Measurements from ENCODE around the gene HSPBAP1. TPM values are rescaled to one million over a fixed set of nuclear protein-coding genes. Genes with fewer than 3 reads are reported as not detected.
"Not testable (repeated sequence)": the region's sequence is repeated elsewhere in the genome, so short reads cannot be mapped to it uniquely, and the experiment has no call there.

HSPBAP1 gene
- total and polyA plus RNA-seq, 7 donors = 3.0 to 13.8 (median 11.1) TPM

GRCh38 chr3:122754929-122755328 lies 38.7 kb downstream of the HSPBAP1 start:
- H3K36me3 ChIP-seq = peaks cover 0 to 43% (median 15%) of the 10 kb centered on the region in 4 donors
- H3K27me3 ChIP-seq = no peaks in the 10 kb centered on the region

GRCh38 chr3:122748347-122748746 lies 45.3 kb downstream of the HSPBAP1 start:
- TF ChIP-seq POLR2AphosphoS5 (IDR thresholded peaks at IDR 0.05) (no peak), EP300 (IDR thresholded peaks at IDR 0.05) (no peak), CTCF (IDR thresholded peaks at IDR 0.05) (no peak), POLR2A (IDR thresholded peaks at IDR 0.05) (no peak)

More at GRCh38 chr3:122754929-122755328, 38.7 kb downstream of the HSPBAP1 start:
- Histone ChIP-seq H3K27ac (no peak overlapping the region), H3K4me1 (no peaks in the 10 kb centered on the region), H3K9me3 (no peaks in the 10 kb centered on the region), H3K4me3 (no peak overlapping the region)
- intact Hi-C loops (cut with DNase I) = no loop called here
- TF ChIP-seq CTCF (IDR thresholded peaks at IDR 0.05) = peak in 3 of 4 experiments; percentile 36 to 51 (median 47)
- TF ChIP-seq POLR2A (IDR thresholded peaks at IDR 0.05) = no peak
- DNase-seq = no peak
- 79 to 84% methylated on average over 5 of the region's 5 CpGs for WGBS, 2 donors

GRCh38 chr3:122747295-122747694 lies 46.3 kb downstream of the HSPBAP1 start:
- WGBS, 2 donors = 96 to 98% methylated on average over 30 to 33 of the region's 35 CpGs
- H3K27ac ChIP-seq; H3K27me3 ChIP-seq; H3K4me3 ChIP-seq; H3K9me3 ChIP-seq; H3K4me1 ChIP-seq; intact Hi-C loops (cut with DNase I); DNase-seq: not testable (repeated sequence)
- H3K36me3 ChIP-seq = peaks cover 0 to 26% (median 12%) of the 10 kb centered on the region in 4 donors

More at GRCh38 chr3:122748347-122748746, 45.3 kb downstream of the HSPBAP1 start:
- Histone ChIP-seq H3K4me3 (no peak overlapping the region), H3K9me3 (no peaks in the 10 kb centered on the region), H3K36me3 (peaks cover 0 to 26% (median 6%) of the 10 kb centered on the region in 4 donors), H3K27me3 (no peaks in the 10 kb centered on the region), H3K4me1 (no peaks in the 10 kb centered on the region), H3K27ac (no peak overlapping the region)
- WGBS, 2 donors = 96 to 100% methylated on average over 1 of the region's 1 CpG
- intact Hi-C loops (cut with DNase I) = no loop called here
- DNase-seq = no peak

GRCh38 chr3:122745369-122746021 lies 48.1 kb downstream of the HSPBAP1 start:
- no peaks in the 10 kb centered on the region for H3K27me3 ChIP-seq
- 95 to 97% methylated on average over 4 of the region's 4 CpGs for WGBS, 2 donors
- intact Hi-C loops (cut with DNase I) = no loop called here

More at GRCh38 chr3:122745369-122746021, 48.1 kb downstream of the HSPBAP1 start:
- Histone ChIP-seq H3K4me1 (no peaks in the 10 kb centered on the region), H3K27ac (no peak overlapping the region), H3K36me3 (peaks cover 0 to 19% (median 8%) of the 10 kb centered on the region in 4 donors), H3K4me3 (no peak overlapping the region), H3K9me3 (no peaks in the 10 kb centered on the region)
- TF ChIP-seq POLR2A (IDR thresholded peaks at IDR 0.05) (no peak), CTCF (IDR thresholded peaks at IDR 0.05) (no peak), POLR2AphosphoS5 (IDR thresholded peaks at IDR 0.05) (no peak), EP300 (IDR thresholded peaks at IDR 0.05) (no peak)
- DNase-seq = no peak

Data from sigmoid colon (tissue), 7 donors.